HG03469 (cell line): ENCODE results near the gene CD7.
"Not testable (repeated sequence)": the region's sequence is repeated elsewhere in the genome, so short reads cannot be mapped to it uniquely, and the experiment has no call there.

ENCODE experiments used
- ATAC-seq: cut with Tn5 transposase; IDR thresholded peaks from one replicate; pipeline ENCODE4 v1.9.1; 2021; ENCODE audit warnings: mild to moderate bottlenecking, moderate library complexity, moderate number of reproducible peaks; ENCODE audit not compliant: unreplicated experiment

The CD7 gene

GRCh38 chr17:82347994-82348393 lies 30.6 kb upstream of the CD7 start:
- not testable (repeated sequence) for ATAC-seq

- no peak for ATAC-seq
Measured at GRCh38 chr17:82346342-82347300, 29.2 kb upstream of the CD7 start.

- no peak for ATAC-seq
Measured at GRCh38 chr17:82345151-82345976, 28.0 kb upstream of the CD7 start.

GRCh38 chr17:82344175-82344907 lies 26.9 kb upstream of the CD7 start:
- ATAC-seq: no peak

GRCh38 chr17:82343560-82343959 lies 26.2 kb upstream of the CD7 start:
- ATAC-seq: no peak

- ATAC-seq: no peak
Measured at GRCh38 chr17:82342361-82343079, 25.1 kb upstream of the CD7 start.

GRCh38 chr17:82339634-82340580 lies 22.5 kb upstream of the CD7 start:
- no peak for ATAC-seq

- no peak for ATAC-seq
Measured at GRCh38 chr17:82338858-82339633, 21.6 kb upstream of the CD7 start.

GRCh38 chr17:82334622-82335394 lies 17.4 kb upstream of the CD7 start:
- ATAC-seq: no peak

- ATAC-seq: no peak
Measured at GRCh38 chr17:82334204-82334621, 16.8 kb upstream of the CD7 start.

GRCh38 chr17:82333279-82334171 lies 16.1 kb upstream of the CD7 start, which contains the start of gene SECTM1:
Gene SECTM1 (minus strand): TSS chr17:82333766. CDS start chr17:82327240, 6,526 bp downstream.
- ATAC-seq: no peak

GRCh38 chr17:82332669-82333278 lies 15.4 kb upstream of the CD7 start:
- ATAC-seq: no peak

GRCh38 chr17:82331345-82331939 lies 14.0 kb upstream of the CD7 start:
- ATAC-seq: no peak

- no peak for ATAC-seq
Measured at GRCh38 chr17:82330322-82331239, 13.2 kb upstream of the CD7 start.
